ENCODE data around the gene EIF4G3.
"Not testable (repeated sequence)": the region's sequence is repeated elsewhere in the genome, so short reads cannot be mapped to it uniquely, and the experiment has no call there.

GRCh38 chr1:21053189-21053928 is 123.3 kb downstream of the EIF4G3 start:
- not testable (repeated sequence) for TF ChIP-seq CTCF (IDR thresholded peaks at IDR 0.05; ENCODE audit: low read length); EZH2 (optimal IDR thresholded peaks at IDR 0.05; ENCODE audit: low read depth, low read length); EZH2phosphoT487 (IDR thresholded peaks at IDR 0.05; ENCODE audit: low read length)
